HG03457 (cell line): ENCODE measurements around the gene SP2.

Experiments used
- ATAC-seq: cut with Tn5 transposase; IDR thresholded peaks from one replicate; pipeline ENCODE4 v1.9.1; 2021; ENCODE audit warnings: moderate number of reproducible peaks; ENCODE audit not compliant: unreplicated experiment

Gene SP2

DNA sequence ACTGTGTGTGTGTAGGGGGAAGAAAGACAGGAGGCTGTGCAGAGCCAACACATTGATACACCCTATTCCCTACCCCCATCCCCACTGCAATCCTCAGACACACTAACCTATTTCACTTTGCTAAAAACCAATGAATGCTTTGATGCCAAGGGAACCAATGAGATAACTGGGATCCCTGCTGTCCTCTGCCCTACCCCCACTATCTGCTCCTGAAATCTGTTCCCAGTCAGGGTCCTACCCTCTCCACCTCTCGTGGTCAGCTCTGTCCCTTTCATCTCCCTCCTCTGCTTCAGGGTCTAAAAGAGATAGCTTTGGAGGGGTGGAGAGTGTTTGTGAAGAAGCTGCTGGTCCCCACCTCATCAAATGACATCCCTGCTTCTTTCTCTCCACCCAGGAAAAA is 26.0 kb upstream of the SP2 start:
- no peak for ATAC-seq

DNA sequence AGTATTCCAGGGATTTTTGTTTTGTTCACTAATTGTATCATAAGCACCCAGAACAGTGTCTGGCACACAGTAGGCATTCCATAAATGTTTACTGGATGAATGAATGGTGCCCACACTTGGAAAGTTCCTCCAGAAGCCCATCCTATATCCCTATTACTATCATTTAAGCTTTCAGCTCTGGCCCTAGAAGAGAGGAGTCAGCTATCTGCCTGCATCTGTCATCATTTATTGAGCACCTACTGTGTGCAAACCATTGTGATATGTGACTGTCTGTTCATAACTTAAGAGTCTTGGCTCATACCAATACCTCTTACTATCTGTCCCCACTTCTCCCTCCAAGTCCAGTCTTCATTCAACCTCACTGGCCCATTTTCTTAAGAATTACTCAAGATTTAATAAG is 25.0 kb upstream of the SP2 start:
- ATAC-seq: no peak

DNA sequence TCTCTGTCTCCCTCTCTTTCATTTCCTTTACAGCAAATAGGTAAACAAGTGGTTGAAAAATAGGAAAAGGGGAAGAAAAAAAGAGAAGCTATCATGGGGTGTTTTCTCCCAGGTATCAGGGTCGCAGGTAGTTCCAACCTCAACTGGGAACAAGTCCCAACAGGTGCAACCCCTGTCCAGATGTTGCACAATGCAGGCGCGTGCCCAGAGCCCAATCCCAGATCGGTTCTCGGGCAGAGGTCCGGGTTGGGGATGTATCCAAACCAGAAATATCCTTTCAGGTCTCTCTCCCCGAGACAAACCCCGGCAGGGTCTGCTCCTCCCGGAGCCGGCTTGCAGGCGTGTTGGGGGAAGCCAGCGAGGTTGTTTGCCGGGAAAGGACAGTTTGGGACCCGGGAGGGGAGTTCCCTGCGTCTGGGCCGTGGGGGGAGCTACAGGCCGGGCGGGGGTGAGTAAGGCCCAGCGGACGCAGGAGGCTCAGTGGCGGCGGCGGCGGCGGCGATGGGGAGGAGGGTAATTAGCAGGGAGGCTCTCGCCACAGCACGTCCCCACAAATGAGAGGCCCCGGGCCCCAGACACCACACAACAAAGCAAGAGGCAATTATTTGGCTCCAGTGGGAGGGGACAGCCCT is 23.9 kb upstream of the SP2 start:
- ATAC-seq: no peak

DNA sequence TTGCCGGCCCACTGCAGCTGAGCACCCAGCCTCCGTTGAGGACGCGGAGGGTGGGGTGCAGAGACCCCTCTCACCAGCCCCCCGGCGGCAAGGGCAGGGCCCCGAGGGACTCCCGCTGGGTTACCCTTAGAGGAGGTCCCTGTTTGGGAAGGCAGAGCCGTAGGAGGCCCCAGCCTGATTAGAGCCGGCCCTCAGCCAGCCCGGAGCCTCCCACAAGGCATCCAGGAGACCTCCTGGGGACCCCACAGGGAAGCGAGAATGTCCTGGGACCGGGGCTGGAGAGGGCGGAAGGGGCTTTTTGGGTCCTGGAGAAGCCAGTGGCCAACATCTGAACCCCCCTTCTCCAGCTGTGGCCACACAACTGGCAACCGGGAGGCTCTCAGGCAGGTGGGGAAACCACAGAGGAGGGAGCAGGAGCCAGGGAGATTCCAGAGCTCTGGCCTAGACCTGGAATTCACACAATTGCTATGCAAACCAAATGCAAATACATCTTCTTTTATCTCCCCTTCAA is 23.3 kb upstream of the SP2 start:
- ATAC-seq: no peak

DNA sequence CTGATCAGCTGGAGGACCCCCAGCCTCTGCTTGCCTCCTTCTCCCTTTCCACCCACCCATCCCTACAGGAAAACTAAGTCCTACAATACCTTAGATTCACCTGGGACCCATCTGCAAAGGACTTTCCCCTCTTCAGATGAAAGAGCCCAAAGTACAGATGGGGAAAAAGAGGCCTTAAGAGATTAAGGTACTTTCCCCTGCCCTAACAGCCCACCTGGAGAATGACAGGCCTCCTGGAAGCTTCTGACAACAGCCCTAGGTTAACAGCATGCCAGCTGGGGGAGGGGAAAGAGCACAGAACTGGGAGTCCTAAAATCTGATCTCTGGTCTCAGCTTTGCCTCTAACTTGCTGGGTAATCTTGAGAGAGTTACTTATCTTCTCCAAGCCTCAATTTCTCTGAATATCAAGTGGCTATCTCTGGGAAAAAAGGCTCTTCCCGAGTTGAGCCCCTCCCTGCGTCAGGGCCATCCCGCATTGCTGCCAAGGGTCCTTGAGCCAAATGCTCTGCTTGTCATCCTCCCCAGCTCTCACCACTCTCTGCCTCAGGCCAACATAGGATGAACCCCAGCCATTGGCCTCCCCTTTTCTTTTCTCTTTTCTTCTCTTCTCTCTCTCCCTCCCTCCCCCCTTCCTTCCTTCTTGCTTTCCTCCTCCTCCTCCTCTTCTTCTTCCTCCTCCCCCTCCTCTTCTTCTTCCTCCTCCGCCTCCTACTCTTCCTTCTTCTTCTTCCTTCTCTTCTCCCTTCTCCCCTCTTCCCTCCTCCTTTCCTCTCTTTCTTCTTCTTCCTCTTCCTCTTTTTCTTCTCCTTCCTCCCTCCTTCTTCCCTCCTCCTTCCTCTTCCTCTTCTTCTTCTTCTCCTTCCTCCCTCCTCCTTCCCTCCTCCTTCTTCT is 22.6 kb upstream of the SP2 start:
- no peak for ATAC-seq

DNA sequence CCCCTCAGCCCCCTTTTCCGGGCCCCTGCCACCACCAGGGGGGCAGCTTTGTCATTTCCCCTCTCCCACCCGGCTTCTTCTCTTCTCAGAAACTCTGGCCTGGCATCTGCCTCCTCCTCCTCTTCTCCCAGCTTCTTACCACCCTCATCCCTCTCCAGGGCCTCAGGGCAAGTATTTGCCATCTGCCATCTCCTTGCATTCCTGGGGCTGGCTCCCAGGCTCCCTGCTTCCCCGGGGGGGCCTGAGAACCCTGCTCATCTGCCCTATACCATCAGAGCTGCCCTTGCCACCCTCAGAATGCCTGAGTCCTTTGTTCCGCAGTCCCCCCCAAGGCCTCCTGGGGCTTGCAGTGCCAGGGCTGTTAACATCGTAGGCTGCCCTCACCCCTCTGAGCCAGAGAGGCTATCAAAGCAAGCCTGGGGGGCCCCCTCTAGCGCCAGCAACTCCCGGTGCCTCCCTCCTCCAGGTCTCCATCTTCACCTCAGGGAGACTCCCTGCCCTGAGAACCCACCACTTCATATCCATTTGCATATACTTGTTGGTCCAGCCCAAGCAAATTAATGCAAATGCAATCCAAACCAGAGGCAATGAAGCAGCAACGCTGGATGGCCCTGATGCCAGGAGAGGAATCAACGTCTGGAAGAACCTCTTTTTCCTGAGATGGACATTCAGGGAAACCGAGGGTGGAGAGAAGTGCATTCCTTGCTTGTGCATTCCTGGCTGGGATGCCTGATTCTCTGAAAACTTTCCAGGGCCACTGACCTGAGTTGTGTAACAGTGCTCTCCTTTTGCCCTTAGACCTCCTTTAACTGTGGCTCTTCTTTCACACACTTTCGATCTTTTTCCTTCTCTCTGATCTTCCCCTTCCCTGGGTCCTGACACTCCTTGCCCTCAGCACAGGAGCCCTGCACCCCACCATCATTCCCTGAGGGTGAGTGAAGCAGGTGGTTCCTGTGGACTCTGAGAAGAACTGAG is 20.7 kb upstream of the SP2 start:
- no peak for ATAC-seq

DNA sequence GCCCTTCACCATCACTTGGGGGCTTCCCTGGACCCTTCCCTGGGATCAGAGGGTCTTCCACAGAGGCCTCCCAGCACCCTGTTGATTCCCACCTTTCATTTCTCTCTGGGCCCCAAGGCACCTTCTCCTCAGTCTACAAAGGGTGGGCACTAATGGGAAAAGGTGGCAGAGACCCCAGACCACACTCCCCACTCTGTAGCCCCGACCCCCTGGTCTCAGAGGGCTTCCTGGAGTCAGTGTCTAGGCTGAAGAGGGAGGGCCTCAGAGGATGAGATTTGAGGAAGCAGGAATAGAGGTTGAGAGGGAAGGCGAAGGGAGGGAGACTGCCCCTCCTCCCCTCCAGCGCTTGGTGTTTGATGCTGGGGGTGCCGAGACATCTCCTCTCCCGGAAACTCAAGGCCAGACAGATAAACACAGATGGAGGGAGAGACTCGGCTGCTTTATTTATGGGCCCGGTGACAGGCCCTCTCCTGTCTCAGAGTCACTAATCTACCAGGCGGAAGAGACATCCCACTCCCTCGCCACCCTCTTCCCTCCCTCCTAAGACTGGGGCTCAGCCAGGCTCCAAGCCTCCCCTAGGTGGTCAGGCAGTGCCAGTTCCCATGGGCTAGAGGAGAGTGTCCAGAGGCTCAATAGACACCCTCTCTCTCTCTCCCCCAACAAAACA is 18.5 kb upstream of the SP2 start:
- no peak for ATAC-seq

DNA sequence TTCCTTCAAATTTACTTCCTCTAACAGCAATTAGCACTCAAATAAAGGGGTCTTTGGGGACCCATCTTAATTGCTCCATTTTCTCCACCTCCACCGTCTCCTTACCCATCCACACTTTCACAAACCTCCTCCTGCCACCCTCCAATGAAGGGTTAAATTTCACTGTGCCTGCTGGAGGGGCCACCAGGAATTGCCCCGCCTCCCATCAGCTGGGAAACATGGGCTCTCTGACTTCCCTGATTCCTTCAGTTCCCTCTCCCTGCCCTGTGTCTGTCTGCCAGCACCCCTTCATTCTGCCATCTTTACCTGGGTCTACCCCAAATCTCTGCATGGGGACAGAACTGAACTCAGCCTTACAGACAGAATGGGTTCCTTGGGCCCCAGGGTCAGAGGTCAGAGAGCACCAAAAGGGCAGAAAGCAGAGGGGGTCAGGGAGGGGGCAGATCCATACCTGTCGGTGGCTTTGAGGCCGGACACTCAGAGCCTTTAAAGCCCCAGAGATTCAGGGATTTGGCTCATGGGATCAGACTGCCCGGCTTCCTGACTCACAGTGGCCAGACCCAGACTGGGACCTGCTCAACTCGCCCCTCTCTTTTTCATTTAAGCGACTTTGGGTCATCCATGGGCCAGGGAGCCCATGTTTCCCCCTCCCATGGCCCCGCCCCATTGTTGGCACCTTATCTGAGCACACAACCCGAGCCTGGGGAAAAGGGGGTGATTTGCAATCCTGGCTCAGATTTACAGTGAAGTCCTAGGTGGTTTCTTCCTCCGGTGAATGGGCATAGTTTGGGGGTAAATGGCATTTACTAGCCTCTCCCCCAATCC is 17.6 kb upstream of the SP2 start:
- ATAC-seq: no peak

DNA sequence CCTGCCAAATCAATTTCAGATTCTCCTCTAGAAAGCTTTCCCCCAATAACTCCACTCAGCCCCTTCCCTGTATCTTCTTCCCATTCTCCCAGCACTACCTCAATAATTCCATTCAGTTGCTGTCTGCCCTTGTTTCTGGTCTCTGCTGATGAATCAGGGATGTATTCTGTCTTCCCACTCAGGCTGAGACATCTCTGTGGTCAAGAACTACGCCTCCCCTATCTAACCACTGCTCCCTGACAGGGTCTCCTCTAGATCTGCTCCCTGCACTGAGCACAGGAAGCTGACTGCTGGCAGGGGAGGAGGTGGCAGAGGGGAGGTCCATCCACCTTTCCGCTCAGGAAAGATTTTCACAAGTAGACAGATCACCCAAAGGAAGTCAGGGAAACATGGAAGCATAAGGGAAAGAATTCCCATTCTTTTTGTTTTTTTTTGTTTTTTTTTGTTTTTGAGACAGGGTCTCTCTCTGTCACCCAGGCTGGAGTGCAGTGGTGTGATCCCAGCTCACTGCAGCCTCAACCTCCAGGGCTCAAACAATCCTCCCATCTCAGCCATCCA is 16.9 kb upstream of the SP2 start:
- ATAC-seq: no peak

DNA sequence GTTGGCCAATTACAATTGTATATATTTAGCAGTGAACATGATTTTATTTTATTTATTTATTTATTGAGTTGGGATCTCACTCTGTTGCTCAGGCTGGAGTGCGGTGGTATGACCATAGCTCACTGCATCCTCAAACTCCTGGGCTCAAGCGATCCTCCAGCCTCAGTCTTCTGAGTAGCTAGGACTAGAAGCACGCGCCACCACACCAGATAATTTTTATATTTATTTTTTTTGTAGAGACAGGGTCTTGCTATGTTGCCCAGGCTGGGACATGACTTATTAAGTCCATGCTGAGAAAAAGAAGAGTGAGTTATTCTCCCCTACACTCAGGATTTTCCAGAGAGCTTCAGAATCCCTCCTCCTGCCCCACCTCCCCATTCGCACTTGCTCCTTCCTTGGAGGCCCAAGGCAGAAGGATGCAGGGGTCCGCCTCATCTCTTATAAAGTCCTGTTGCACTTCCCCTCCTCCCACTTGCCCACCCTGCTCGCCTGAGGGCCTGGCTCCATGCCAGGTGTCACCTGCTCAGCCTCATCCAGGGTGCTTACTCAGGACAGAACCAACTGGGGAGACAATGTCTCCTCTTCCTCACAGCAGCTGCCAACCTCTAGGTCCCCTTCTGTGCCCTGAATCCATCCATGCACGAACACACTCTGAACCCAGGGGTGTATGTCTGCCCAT is 16.1 kb upstream of the SP2 start:
- no peak for ATAC-seq

DNA sequence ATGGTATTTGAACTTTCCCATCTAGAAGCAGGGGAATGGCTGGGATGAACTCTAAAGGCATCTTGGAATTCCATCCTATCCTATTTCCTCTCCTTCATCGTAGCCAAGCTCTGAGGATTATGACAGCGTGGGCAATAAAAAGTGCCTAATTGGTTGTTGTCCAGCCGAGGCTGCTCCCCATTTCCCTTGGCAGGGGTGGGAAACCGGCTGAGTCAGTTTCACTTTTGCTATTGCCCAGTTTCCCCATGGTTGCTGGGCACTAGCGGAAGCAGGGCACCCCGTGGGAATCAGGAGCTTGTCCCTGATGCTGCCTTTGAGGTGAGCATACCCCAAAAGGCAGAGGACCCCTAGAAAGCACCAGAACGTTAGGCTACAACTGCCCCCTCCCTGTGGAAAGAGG is 13.8 kb upstream of the SP2 start:
- ATAC-seq: no peak

DNA sequence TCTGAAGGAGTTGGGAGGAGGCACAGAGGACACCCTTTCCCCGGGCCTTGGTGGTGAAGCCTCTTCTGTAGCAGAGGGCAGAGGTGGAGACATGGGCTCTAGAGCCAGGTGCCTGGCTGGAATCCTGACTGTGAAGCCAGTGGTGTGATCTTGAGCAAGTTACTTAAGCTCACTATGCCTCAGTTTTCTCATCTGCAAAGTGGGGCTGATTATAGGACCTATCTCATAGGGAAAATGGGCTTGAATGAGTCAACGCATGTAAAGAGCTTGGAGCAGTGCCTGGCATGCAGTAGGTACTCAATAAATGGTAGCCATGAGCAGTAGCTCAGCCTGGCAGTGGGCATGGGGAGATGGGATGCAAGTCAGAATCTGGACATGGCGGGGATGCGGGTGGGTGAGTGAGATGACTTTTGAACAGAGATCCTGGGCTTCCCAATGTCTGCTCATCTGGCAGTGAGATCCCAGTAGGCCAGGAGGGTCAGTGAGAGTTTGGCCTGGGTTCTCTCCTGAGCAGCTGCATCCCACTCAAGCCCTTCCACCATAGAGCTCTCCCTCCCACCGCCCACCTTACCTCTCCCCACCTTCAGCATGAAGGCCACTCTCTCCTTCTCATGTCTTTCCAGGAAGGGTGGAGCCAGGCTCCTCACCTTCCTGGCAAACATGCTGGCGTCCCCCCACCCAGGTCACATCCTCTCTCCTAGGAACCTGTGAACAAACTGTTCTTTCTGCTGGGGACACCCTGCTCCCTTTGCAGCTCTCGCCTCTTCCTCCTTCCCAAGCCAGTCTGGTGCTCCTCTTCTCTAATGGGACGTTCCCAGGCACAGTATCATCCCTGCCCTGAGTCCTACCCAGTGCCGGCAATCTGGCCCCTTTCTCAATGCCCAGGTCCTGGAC is 13.1 kb upstream of the SP2 start:
- ATAC-seq: no peak

DNA sequence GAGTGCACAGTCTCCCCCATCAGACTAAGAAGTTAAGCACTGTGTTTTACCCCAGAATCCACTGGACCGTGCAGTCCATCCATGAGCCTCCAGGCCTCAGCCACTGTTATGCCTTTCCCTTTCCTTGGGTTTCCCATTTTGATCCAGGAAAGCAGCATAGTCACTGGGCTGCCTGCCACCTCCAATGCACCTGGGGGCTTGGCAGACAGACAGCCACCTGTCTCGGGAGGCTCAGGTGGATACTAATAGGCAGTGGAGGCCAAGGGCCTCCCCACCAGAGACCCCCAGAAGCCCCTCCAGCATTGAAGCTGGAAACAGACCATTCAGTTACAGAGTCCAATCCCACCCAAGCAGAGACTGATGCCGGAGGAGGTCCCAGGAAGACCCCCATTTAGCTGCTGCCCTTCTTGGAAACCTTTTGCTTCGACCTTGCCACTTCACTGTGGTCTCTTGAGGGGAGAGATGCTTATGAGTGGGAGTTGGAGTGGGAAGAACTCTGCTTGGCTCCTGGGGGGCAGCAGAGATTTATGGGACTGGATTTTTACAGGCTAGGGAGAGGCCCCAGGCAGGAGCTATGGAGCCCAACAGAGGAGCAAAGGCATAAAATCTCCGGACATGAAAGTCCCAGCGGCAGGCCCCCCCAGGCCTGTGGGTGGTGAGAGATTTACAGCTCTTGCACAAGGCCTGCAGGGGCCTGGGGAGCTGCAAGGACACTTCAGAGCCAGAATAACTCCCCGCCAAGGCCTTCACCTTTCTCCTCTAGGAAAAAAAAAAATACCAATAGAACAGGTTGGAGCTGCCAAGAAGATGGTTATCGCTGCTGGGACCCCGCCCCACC is 12.2 kb upstream of the SP2 start:
- ATAC-seq: no peak

DNA sequence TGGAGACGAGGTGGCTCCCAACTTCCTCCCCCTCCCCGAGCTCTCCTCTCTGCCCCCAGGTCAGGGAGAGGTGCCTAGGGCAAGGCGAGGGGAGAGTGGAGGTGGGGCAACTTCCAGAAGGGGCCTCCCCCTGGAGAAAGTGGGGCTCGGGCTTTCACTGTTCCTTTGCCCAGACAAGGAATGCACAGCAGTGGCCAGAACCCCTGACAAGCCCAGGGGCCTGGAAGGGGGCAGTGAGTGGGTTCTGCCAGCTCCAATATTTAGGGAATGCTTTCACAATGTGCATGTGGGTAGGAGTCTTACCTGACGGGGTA is 11.7 kb upstream of the SP2 start:
- no peak for ATAC-seq

DNA sequence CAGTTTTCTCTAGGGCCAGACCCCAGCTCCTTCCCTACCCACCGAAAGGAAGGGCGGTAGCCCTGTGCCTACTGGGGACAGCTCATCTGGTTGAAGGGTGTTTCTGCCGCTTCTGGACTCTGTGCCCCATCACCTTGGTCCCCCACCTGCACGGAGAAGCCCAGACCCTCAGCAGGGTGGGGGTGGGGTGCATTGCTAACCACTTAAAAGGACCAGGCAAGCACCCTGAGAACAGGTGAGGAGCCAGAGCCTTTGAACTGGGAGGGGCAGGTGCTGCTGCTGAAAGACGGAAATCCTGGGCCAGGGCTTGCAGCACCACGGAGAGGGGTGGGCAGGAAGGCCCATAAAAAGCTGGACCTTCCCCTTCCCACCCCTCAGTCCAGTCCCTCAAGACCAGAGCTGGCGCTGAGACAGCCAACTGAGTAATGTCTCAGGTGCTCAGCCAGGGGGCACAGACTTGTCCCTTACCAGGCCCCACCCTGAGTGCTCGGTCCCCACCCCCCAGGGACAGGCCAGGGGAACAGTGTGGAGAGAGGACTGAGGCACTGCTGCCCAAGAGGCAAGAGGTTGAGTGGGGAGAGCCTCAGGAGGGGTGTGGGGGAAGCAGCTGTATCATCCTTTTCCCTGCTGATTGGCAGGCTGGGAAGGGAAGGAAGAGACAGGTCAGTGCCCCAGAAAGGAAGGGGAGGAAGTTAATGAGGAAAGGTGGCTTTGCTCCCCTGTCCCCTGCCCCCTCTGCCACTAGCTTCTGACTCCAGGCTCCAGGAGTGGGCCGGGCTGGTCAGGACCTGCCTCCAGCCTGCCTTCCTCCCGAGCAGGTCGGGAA is 10.9 kb upstream of the SP2 start:
- ATAC-seq: no peak

DNA sequence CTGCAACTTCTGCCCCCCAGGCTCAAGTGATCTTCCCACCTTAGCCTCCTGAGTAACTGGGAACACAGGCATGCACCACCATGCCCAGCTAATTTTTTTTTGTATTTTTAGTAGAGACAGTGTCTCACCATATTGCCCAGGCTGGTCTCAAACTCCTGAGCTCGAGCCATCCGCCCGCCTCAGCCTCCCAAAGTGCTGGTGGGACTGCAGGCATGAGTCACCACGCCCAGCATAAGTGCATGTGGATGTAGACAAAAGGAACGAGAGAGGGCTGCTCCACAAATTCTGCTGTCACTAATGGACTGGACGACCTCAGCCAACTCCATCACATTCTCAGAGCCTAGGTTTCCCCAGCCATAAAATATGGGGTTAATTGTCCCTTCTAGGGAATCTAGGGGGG is 7.7 kb upstream of the SP2 start:
- ATAC-seq: no peak
